ENCODE measurements around the gene TBC1D19. TPM values are rescaled to one million over a fixed set of nuclear protein-coding genes. Genes with fewer than 3 reads are reported as not detected.
"Not testable (repeated sequence)": the region's sequence is repeated elsewhere in the genome, so short reads cannot be mapped to it uniquely, and the experiment has no call there.

TBC1D19 gene
- total RNA-seq, 1 donor from 2014 or later: 3.3 TPM

DNA sequence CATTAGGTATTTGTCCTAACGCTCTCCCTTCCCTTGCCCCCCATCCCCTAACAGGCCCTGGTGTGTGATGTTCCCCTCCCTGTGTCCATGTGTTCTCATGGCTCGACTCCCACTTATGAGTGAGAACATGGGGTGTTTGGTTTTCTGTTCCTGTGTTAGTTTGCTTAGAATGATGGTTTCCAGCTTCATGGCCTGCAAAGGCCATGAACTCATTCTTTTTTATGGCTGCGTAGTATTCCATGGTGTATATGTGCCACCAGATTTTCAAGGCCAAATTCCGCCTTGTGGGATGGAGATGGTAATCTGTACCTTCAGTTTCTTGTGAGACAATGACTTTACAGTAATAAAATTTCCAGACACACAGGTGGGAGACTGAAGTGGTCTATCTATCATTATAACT lies 2.5 kb upstream of the TBC1D19 start:
- not testable (repeated sequence) for H3K36me3 Mint-ChIP-seq (ENCODE audit: low read depth); H3K4me3 Mint-ChIP-seq; H3K27ac Mint-ChIP-seq; DNase-seq; H3K27me3 Mint-ChIP-seq; H3K9me3 Mint-ChIP-seq
- H3K4me1 Mint-ChIP-seq: peaks cover 29% of the 10 kb centered on the region
- intact Hi-C loops (cut with micrococcal nuclease): loop anchor here (5.0 to 10.0 kb wide), 3 partner anchors 127 to 1417 kb away; partner anchors contain the start of gene SEPSECS

DNA sequence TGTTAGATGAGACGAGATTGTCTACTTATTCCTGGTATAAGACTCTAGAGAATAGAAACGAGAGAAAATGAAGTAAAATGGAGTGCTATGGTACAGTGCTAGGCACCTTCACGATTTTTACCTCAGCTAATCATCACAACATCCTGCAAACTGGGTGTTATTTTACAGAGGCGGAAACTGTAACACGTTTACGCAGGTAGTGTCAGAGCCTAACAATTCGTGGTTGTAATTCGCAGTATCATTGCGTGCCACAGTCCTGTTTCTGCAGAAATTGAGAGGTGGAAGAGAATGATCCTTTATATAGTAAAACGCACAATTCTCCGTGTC lies 383 bp upstream of the TBC1D19 start:
- Mint-ChIP-seq H3K4me3 (peak overlapping the region; percentile 98), H3K27ac (peak overlapping the region; percentile 95), H3K9me3 (peaks cover 4% of the 10 kb centered on the region), H3K4me1 (peaks cover 27% of the 10 kb centered on the region), H3K36me3 (ENCODE audit: low read depth) (peaks cover 1% of the 10 kb centered on the region), H3K27me3 (no peaks in the 10 kb centered on the region)
- DNase-seq: no peak
- intact Hi-C loops (cut with micrococcal nuclease): loop anchor here (1.0 to 10.0 kb wide), 5 partner anchors 129 to 1419 kb away; partner anchors contain the start of genes SEPSECS, SMIM20 and STIM2

- Mint-ChIP-seq H3K9me3 (peaks cover 4% of the 10 kb centered on the region), H3K4me3 (peak overlapping the region; percentile 98), H3K27ac (peak overlapping the region; percentile 95), H3K27me3 (no peaks in the 10 kb centered on the region), H3K4me1 (peaks cover 27% of the 10 kb centered on the region), H3K36me3 (ENCODE audit: low read depth) (peaks cover 3% of the 10 kb centered on the region)
- intact Hi-C loops (cut with micrococcal nuclease): loop anchor here (5.0 to 10.0 kb wide), 3 partner anchors 130 to 1420 kb away; partner anchors contain the start of gene SEPSECS
- DNase-seq: no peak
Measured at GRCh38 chr4:26584725-26585124, 841 bp downstream of the TBC1D19 start.

GRCh38 chr4:26589705-26590104 lies 5.8 kb downstream of the TBC1D19 start:
- Mint-ChIP-seq H3K9me3 (no peaks in the 10 kb centered on the region), H3K36me3 (ENCODE audit: low read depth) (peaks cover 1% of the 10 kb centered on the region), H3K27ac (no peak overlapping the region), H3K4me1 (peaks cover 9% of the 10 kb centered on the region), H3K4me3 (no peak overlapping the region), H3K27me3 (no peaks in the 10 kb centered on the region)
- no peak for DNase-seq
- intact Hi-C loops (cut with micrococcal nuclease): loop anchor here (10.0 kb wide), 2 partner anchors 135 to 1425 kb away; partner anchors contain the start of gene SEPSECS

DNA sequence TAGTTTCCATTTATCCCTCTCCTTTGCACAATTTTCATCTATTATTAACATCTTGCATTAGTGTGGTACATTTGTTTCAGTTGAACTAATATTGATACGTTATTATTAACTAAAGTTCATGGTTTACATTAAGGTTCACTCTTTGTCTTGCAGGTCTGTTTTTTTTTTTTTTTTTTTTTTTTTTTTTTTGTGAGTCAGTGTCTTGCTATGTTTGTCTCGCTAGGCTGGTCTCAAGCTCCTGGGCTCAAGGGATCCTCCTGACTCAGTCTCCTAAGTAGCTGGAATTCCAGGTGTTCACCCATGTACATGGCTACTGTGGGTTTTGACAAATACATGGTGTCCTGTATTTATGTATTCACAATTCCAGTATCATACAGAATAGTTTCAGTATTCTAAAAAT lies 6.8 kb downstream of the TBC1D19 start:
- Mint-ChIP-seq H3K27me3 (no peaks in the 10 kb centered on the region), H3K36me3 (ENCODE audit: low read depth) (peaks cover 1% of the 10 kb centered on the region), H3K27ac (no peak overlapping the region), H3K4me1 (peaks cover 2% of the 10 kb centered on the region), H3K9me3 (no peaks in the 10 kb centered on the region), H3K4me3 (no peak overlapping the region)
- intact Hi-C loops (cut with micrococcal nuclease): no loop called here
- DNase-seq: no peak

DNA sequence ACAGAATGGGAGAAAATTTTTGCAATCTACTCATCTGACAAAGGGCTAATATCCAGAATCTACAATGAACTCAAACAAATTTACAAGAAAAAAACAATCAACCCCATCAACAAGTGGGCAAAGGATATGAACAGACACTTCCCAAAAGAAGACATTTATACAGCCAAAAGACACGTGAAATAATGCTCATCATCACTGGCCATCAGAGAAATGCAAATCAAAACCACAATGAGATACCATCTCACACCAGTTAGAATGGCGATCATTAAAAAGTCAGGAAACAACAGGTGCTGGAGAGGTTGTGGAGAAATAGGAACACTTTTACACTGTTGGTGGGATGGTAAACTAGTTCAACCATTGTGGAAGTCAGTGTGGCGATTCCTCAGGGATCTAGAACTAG lies 9.7 kb downstream of the TBC1D19 start:
- H3K9me3 Mint-ChIP-seq; H3K36me3 Mint-ChIP-seq (ENCODE audit: low read depth); H3K27ac Mint-ChIP-seq; H3K27me3 Mint-ChIP-seq; intact Hi-C loops (cut with micrococcal nuclease); DNase-seq; H3K4me1 Mint-ChIP-seq; H3K4me3 Mint-ChIP-seq: not testable (repeated sequence)

- Mint-ChIP-seq H3K27ac (no peak overlapping the region), H3K36me3 (ENCODE audit: low read depth) (no peaks in the 10 kb centered on the region), H3K9me3 (no peaks in the 10 kb centered on the region), H3K4me1 (peaks cover 2% of the 10 kb centered on the region), H3K4me3 (no peak overlapping the region), H3K27me3 (no peaks in the 10 kb centered on the region)
- no peak for DNase-seq
- intact Hi-C loops (cut with micrococcal nuclease): no loop called here
Measured at GRCh38 chr4:26594371-26594770, 10.5 kb downstream of the TBC1D19 start.

GRCh38 chr4:26594778-26595177 lies 10.9 kb downstream of the TBC1D19 start:
- intact Hi-C loops (cut with micrococcal nuclease): no loop called here
- DNase-seq: no peak
- Mint-ChIP-seq H3K27ac (no peak overlapping the region), H3K4me1 (peaks cover 2% of the 10 kb centered on the region), H3K4me3 (no peak overlapping the region), H3K27me3 (no peaks in the 10 kb centered on the region), H3K36me3 (ENCODE audit: low read depth) (no peaks in the 10 kb centered on the region), H3K9me3 (no peaks in the 10 kb centered on the region)

DNA sequence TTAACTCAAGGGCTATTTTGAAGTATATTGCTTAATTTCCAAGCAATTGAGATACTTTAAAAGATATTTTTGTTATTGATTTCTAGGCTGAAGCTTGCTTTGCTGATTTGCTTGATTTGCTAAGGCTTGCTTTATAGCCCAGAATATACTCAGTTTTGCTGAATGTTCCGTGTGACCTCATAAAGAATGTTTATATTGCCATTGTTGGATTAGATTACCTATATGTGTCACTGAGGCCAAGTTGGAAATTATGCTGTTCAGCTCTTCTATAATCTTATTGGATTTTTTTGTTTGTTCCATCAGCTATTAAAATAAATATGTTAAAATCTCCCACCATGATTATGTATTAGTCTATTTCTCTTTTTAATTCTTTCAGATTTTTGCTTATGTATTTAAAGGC lies 13.0 kb downstream of the TBC1D19 start:
- no peaks in the 10 kb centered on the region for H3K9me3 Mint-ChIP-seq
- H3K4me1 Mint-ChIP-seq: peaks cover 2% of the 10 kb centered on the region
- no peaks in the 10 kb centered on the region for H3K36me3 Mint-ChIP-seq (ENCODE audit: low read depth)
- no peak overlapping the region for H3K4me3 Mint-ChIP-seq
- no peak for DNase-seq
- H3K27ac Mint-ChIP-seq: no peak overlapping the region
- H3K27me3 Mint-ChIP-seq: no peaks in the 10 kb centered on the region
- intact Hi-C loops (cut with micrococcal nuclease): no loop called here

DNA sequence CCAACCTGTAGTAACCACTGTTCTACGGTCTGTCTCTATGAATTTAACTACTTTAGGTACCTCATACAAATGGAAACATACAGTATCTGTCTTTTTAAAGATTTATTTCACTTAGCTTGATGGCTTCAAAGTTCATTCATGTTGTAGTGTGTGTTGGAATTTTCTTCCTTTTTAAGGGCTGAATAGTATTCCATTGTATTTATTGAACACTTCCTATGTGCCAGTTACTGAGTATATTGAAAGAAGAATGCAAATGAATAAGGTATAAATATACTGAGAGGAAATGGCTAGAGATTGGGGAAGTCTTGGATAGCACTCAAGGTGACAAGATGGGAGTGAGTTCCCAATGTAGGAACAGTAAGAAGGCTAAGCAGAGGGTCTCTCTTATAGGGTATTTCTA lies 17.3 kb downstream of the TBC1D19 start:
- intact Hi-C loops (cut with micrococcal nuclease): no loop called here
- H3K36me3 Mint-ChIP-seq (ENCODE audit: low read depth): no peaks in the 10 kb centered on the region
- no peak for DNase-seq

GRCh38 chr4:26607776-26608175 lies 23.9 kb downstream of the TBC1D19 start:
- no peak overlapping the region for H3K27ac Mint-ChIP-seq
- H3K4me1 Mint-ChIP-seq: peaks cover 10% of the 10 kb centered on the region
- no peak for DNase-seq
- H3K36me3 Mint-ChIP-seq (ENCODE audit: low read depth): no peaks in the 10 kb centered on the region
- no peak overlapping the region for H3K4me3 Mint-ChIP-seq
- intact Hi-C loops (cut with micrococcal nuclease): no loop called here
- H3K9me3 Mint-ChIP-seq: no peaks in the 10 kb centered on the region
- no peaks in the 10 kb centered on the region for H3K27me3 Mint-ChIP-seq

More for the DNA sequence above, 17.3 kb downstream of the TBC1D19 start:
- no peaks in the 10 kb centered on the region for H3K9me3 Mint-ChIP-seq
- H3K27me3 Mint-ChIP-seq: no peaks in the 10 kb centered on the region
- no peak overlapping the region for H3K27ac Mint-ChIP-seq
- no peaks in the 10 kb centered on the region for H3K4me1 Mint-ChIP-seq
- no peak overlapping the region for H3K4me3 Mint-ChIP-seq

DNA sequence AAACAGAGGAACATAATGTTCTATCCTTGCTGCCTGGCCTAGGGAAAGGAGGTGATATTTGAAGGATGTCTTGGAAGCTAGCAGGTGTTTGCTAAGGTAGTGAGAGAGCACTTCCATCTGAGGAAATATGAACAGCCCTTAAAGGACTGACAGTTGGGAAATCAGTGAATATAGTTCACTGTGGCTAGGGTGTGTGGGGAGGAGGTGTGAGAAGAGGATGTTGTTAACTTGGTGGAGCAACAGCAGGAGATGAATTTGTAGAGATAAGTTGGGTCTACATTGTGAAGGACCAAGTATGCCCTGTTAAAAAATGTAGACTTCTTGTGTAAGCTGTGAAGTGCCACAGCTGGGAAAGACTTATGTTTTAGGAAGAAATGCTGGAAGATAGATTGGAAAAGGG lies 25.5 kb downstream of the TBC1D19 start:
- Mint-ChIP-seq H3K27ac (no peak overlapping the region), H3K9me3 (no peaks in the 10 kb centered on the region), H3K4me3 (no peak overlapping the region), H3K4me1 (peaks cover 16% of the 10 kb centered on the region), H3K36me3 (ENCODE audit: low read depth) (no peaks in the 10 kb centered on the region), H3K27me3 (no peaks in the 10 kb centered on the region)
- intact Hi-C loops (cut with micrococcal nuclease): no loop called here
- no peak for DNase-seq

- Mint-ChIP-seq H3K36me3 (ENCODE audit: low read depth) (no peaks in the 10 kb centered on the region), H3K4me1 (peaks cover 16% of the 10 kb centered on the region), H3K27me3 (no peaks in the 10 kb centered on the region), H3K4me3 (no peak overlapping the region), H3K9me3 (no peaks in the 10 kb centered on the region), H3K27ac (no peak overlapping the region)
- intact Hi-C loops (cut with micrococcal nuclease): no loop called here
- DNase-seq: no peak
Measured at GRCh38 chr4:26609868-26610267, 26.0 kb downstream of the TBC1D19 start.

GRCh38 chr4:26611372-26611771 lies 27.5 kb downstream of the TBC1D19 start:
- Mint-ChIP-seq H3K4me3 (no peak overlapping the region), H3K9me3 (no peaks in the 10 kb centered on the region)

DNA sequence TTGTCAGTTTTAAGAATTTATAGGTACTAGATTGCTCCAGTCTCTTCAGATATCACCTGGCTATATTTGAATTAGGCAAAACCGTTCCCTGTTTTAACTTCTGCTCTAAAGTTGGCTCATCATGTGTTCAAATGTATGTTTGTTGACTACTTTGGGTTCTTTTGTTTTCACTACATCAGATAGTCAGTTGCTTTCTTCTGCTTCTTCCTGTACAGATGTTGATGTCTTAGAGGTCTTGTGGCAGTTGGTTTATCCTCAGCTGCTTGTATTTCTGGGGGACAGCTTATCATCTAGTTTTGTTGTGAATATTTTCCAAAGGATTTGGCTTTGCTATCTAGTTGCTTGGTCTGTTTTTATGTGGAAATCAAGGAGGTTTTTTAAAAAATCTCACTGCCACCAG lies 28.0 kb downstream of the TBC1D19 start:
- H3K27ac Mint-ChIP-seq: no peak overlapping the region

More at GRCh38 chr4:26611372-26611771, 27.5 kb downstream of the TBC1D19 start:
- no peaks in the 10 kb centered on the region for H3K27me3 Mint-ChIP-seq
- DNase-seq: no peak
- intact Hi-C loops (cut with micrococcal nuclease): no loop called here
- peaks cover 16% of the 10 kb centered on the region for H3K4me1 Mint-ChIP-seq
- no peak overlapping the region for H3K27ac Mint-ChIP-seq
- no peaks in the 10 kb centered on the region for H3K36me3 Mint-ChIP-seq (ENCODE audit: low read depth)

More for the DNA sequence above, 28.0 kb downstream of the TBC1D19 start:
- Mint-ChIP-seq H3K36me3 (ENCODE audit: low read depth) (no peaks in the 10 kb centered on the region), H3K4me1 (peaks cover 16% of the 10 kb centered on the region), H3K4me3 (no peak overlapping the region), H3K9me3 (no peaks in the 10 kb centered on the region), H3K27me3 (no peaks in the 10 kb centered on the region)
- intact Hi-C loops (cut with micrococcal nuclease): no loop called here
- DNase-seq: no peak
